CMK (cell line): Measurements from ENCODE around the gene DCAF8.

Source experiments
- DNase-seq: peaks from one replicate; pipeline ENCODE4 v3.0.0-alpha.2; 2010; ENCODE audit warnings: low read depth

Gene DCAF8

GRCh38 chr1:160169553-160170399 is 92.6 kb downstream of the DCAF8 start:
- DNase-seq = no peak

GRCh38 chr1:160168609-160169369 is 93.6 kb downstream of the DCAF8 start:
- DNase-seq = no peak

GRCh38 chr1:160168016-160168415 is 94.3 kb downstream of the DCAF8 start:
- no peak for DNase-seq

- DNase-seq = no peak
Observed at GRCh38 chr1:160167580-160167979, 94.8 kb downstream of the DCAF8 start.

GRCh38 chr1:160167056-160167455 is 95.3 kb downstream of the DCAF8 start:
- no peak for DNase-seq

- DNase-seq = no peak
Observed at GRCh38 chr1:160166166-160166868, 96.0 kb downstream of the DCAF8 start.
